ENCODE results near the gene NNAT.
"Not testable (repeated sequence)": the region's sequence is repeated elsewhere in the genome, so short reads cannot be mapped to it uniquely, and the experiment has no call there.

The NNAT gene

GRCh38 chr20:37524859-37525708 lies 4.0 kb downstream of the NNAT start:
- no peak for DNase-seq (ENCODE audit: low read depth)

- DNase-seq (ENCODE audit: low read depth), result no peak
Measured at GRCh38 chr20:37525810-37526209, 4.8 kb downstream of the NNAT start.

GRCh38 chr20:37526238-37526838 lies 5.3 kb downstream of the NNAT start:
- DNase-seq (ENCODE audit: low read depth), result no peak

- no peak for DNase-seq (ENCODE audit: low read depth)
Measured at GRCh38 chr20:37526839-37527637, 6.0 kb downstream of the NNAT start.

- DNase-seq (ENCODE audit: low read depth), result peak; percentile 91
Measured at GRCh38 chr20:37527638-37528445, 6.8 kb downstream of the NNAT start, which contains the start of gene BLCAP. Gene BLCAP (minus strand): TSS chr20:37527876. CDS start chr20:37519174, 8,702 bp downstream.

- no peak for DNase-seq (ENCODE audit: low read depth)
Measured at GRCh38 chr20:37528446-37529213, 7.6 kb downstream of the NNAT start.

GRCh38 chr20:37529214-37529967 lies 8.3 kb downstream of the NNAT start:
- no peak for DNase-seq (ENCODE audit: low read depth)

- no peak for DNase-seq (ENCODE audit: low read depth)
Measured at GRCh38 chr20:37529968-37530600, 9.0 kb downstream of the NNAT start.

- DNase-seq (ENCODE audit: low read depth), result no peak
Measured at GRCh38 chr20:37530696-37531095, 9.6 kb downstream of the NNAT start.

- no peak for DNase-seq (ENCODE audit: low read depth)
Measured at GRCh38 chr20:37531856-37532255, 10.8 kb downstream of the NNAT start.

GRCh38 chr20:37533154-37533715 lies 12.2 kb downstream of the NNAT start:
- DNase-seq (ENCODE audit: low read depth), result no peak

GRCh38 chr20:37534401-37535157 lies 13.5 kb downstream of the NNAT start:
- no peak for DNase-seq (ENCODE audit: low read depth)

- DNase-seq (ENCODE audit: low read depth), result no peak
Measured at GRCh38 chr20:37535443-37536132, 14.5 kb downstream of the NNAT start.

GRCh38 chr20:37537505-37537904 lies 16.5 kb downstream of the NNAT start:
- DNase-seq (ENCODE audit: low read depth), result no peak

- no peak for DNase-seq (ENCODE audit: low read depth)
Measured at GRCh38 chr20:37538003-37538402, 17.0 kb downstream of the NNAT start.

GRCh38 chr20:37539424-37539823 lies 18.4 kb downstream of the NNAT start:
- no peak for DNase-seq (ENCODE audit: low read depth)

- no peak for DNase-seq (ENCODE audit: low read depth)
Measured at GRCh38 chr20:37540001-37540400, 19.0 kb downstream of the NNAT start.

- DNase-seq (ENCODE audit: low read depth), result not testable (repeated sequence)
Measured at GRCh38 chr20:37540838-37541237, 19.8 kb downstream of the NNAT start.
